NCI-H748 (cell line): ENCODE measurements around the gene HOXB8.

Experiments
- DNase-seq: peaks from one replicate; lab custom pipeline; 2025; ENCODE audit not compliant: unreplicated experiment; lab: John Stamatoyannopoulos, UW

Gene HOXB8

DNA sequence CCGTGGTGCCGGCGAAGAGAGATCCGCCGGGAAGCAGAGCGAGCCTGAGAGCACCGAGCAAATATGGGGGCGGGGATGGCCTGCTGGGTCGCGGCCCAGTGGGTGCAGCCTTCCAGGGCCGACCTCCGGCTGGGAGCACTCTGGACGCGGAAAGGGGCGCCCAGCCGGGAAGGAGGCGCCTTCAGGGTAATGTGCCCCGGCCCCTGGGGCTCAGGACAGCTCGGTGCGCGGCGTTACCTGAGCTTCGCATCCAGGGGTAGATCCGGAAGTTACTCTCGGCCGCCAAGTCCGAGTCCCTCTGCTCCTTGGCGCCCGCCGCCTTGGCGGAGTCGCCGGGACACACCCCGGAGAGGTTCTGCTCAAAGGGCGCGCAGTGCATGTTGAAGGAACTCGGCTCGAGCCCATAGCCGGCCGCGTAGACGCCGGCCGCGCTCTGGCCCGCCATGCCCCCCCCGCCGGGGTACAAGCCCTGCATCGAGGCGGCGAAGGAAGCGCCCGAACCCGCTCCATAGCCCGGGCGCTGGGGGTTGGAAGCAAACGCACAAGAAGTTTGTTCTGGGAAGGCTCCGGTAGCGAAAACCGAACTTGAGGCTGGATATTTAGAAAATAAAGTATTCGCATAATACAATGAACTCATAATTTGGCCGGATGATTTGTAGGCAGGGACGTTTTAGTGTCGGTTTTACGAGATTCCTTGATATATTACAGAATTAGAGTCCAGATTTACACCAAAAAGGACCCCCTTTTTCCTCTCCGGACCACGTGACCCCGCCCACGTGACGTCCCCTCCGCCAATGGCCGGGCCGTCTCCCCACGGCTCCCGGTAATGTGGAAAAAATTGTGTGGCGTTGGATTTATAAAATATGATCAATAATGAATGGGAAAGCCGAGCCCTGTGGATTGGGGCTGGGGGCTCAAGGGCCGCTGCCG lies 4.5 kb downstream of the HOXB8 start, which contains the start of gene HOXB7:
TSS of gene HOXB7 (minus strand) at position 736 of the 930 bp plus-strand sequence. CDS start at position 637, 99 bp downstream.
- peak; percentile 77 for DNase-seq

GRCh38 chr17:48609759-48610281 lies 5.3 kb downstream of the HOXB8 start:
- DNase-seq = peak; percentile 70

GRCh38 chr17:48609033-48609432 lies 6.1 kb downstream of the HOXB8 start:
- DNase-seq = no peak

DNA sequence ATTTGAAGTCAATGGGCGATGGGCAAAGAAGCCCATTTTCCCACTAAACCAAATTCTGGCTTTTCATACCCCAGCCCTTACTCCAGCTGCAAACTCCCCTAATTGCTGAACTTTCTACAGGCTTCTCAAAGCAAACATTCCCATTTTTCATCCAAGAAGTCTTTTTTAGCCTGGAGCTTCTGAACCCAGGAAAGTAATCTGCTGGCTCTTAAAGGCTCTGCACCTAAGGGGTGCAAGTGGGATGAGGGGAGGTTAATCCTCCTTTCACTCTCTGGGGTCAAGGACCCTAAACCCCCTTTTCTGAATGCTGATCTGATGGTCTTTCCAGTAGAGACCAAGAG lies 6.6 kb downstream of the HOXB8 start:
- no peak for DNase-seq

DNA sequence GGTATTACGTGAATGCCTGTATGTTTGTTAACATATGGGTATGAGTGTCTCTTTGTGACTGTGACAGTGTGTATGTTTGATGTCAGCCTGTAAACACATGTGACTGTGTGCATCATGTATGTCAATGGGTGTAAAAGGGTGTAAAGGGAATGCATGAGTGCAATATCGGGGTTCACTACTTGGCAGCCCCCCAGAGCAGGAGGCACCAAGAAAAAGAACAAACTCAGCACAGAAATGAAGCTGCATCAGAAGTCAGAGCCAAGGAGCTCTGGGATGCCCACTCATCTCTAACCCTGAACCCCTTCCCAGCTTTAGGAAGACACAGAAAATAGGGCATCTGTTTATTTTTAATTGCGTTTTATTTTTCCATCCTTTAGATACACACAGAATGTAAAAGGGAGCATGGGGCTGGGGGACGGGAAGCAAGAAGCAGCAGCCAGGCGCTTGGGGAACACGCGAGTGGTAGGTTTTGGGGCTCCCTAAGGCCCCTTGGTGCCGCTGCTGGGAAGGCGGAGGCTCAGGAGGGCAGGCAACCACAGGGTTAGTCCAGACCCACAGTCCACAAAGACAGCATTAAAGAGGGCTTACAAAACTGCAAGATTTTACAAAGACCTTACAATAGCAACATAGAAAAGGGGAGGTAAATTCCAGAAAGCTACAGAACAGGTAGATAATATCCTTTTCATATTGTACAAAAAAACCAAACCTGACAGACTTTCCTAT lies 8.0 kb downstream of the HOXB8 start:
- no peak for DNase-seq

GRCh38 chr17:48605991-48606891 lies 8.9 kb downstream of the HOXB8 start:
- no peak for DNase-seq

DNA sequence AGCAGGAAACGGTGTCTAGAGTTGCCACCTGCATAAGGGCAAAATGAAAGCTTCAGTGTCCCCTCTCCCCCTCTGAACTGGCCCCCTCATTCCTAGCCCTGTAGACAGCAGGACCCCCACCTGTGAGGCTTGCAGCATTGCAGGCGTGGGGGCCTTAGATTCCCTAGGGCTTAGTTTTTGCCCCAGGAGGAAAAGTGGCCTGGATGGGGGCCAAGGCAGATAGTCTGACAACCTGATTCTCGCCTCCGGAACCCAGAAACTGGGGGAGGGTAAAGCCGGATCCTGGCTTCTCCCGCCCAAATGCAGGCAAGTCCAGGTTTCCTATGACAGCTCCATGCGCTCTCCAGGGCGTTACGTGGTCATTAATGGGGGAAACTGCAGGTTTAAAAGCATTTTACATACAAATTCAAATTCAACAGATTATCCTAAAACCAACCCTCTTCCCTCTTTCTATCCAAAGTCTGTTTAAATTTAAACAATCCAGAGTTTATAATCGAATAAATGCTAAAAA lies 9.6 kb downstream of the HOXB8 start:
- DNase-seq = no peak

GRCh38 chr17:48604770-48605329 lies 10.2 kb downstream of the HOXB8 start, which contains the start of gene HOXB6:
HOXB6 (minus strand) TSS chr17:48604986; CDS start chr17:48598150, 6,836 bp downstream.
- no peak for DNase-seq

DNA sequence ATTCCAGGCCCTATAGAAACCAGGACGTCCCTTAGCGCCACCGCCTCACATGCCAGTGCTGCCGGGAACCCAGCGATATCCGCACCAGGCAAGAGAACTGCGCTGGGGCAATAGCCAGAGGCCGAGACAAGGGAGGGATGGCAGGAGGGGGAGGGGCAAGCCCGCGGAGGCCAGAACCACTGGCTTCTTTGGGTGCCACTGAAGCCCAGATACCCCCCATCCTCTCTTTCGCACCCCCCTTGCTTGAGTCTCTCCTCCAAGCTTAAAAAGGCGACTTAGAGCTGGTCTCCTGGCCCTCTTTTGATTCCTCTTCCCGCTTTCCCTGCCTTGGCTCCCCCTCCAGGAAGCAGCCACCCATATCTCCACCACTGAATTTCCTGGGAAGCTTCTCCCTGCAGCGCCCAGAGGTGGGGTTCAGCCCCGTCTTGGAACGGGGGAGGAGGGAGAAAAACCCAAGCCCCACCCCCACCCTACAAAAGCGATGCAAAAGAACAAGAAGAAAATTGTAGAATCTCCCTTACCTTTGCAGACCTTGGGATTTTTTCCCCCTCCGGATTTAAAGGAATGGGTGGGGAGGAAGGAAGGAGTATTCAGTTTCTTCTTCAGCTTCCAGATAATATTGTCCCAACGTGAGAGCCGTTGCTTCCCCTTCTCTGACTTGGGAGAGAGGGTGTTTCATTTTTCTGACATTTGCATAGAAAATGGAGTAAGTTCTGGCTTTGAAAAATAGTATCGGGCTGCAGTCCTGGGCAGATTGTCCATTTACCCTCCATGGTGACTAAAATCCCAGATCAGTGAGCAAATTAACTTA lies 10.9 kb downstream of the HOXB8 start:
- peak; percentile 10 for DNase-seq

GRCh38 chr17:48601539-48602425 lies 13.3 kb downstream of the HOXB8 start:
- no peak for DNase-seq

GRCh38 chr17:48601207-48601538 lies 13.9 kb downstream of the HOXB8 start:
- DNase-seq = no peak

- DNase-seq = peak; percentile 42
Observed at GRCh38 chr17:48600244-48601098, 14.6 kb downstream of the HOXB8 start.

DNA sequence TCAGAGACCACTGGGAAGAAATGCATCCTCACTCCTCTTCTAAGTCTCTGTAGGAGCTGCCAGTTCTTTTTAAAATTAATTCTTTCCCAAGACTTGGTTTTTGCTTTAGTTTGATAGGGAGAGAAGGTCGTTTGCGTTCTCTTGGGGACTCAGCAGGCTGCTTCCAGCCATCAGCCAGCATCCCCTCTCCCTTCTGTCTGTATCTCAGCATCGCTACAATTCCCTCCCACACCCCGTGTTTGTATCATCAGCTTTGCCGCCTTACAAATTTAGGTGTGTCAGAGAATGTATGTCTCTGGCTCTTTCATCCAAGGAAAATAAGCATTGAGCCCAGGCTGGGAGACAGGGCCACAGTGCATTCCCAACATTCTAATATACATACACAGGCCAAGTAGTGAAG lies 15.7 kb downstream of the HOXB8 start:
- DNase-seq = no peak

DNA sequence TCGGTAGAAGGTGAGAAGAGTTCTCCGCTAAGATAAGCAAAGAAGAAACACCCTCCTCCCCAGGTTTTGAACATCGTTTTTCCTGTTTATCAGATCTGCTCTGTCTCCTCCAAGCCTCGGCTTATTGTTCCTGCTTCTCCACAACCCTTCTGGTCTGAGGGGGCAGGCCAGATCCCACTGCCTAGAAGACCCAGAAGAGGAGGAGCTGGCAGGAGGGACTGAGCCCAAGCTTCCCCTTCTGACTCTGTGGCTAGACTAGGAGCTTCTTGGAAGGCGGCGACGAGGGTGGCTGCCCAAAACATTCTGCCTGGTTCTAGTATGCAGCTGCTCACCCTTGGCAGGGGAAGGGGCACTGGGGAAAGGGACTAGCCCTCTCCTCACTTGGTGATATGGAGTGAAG lies 16.4 kb downstream of the HOXB8 start:
- DNase-seq = no peak

DNA sequence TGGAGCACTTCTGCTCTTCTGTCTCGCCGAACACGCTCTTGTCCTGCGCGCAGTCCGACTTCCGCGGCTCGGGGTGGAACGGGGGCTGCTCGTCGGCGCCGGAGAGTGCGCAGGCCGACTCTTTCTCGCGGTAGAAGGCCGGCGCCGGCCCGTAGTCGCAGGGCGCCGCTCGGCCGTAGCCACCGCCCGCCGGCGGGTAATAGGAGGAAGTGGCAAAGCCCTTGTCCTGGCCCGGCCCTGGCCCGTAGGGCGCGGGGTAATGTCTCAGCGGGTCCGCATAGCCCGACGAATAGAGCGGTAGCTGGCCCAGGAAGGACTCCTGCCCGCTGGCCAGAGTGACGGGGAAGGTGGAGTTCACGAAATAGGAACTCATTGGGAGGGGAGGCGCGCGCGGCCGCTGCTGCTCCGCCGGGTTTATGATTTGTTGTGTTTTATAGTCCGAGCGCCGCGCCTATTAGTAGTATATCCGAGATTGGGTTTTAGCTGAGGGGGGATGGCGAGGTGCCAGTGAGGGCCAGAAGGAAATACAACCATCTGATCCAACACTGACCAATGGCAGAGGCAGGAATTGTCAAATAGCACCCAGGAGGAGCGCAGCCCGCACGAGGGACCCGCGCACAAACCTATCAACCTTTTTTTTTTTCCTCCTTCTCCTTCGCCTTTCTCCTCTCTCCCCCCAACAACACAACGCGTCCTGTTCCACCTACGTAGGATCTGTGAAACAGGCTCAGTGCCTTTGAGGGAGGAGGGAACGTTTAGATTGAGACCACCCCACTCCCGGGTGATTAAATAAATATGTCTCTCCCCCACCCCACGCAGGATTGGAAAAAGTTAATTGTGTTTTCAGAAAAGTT lies 17.1 kb downstream of the HOXB8 start:
- DNase-seq = peak; percentile 70

GRCh38 chr17:48597528-48597777 lies 17.6 kb downstream of the HOXB8 start:
- no peak for DNase-seq
